Skeletal muscle satellite cell (primary cell): ENCODE measurements around the gene UGT1A10.
"Not testable (repeated sequence)": the region's sequence is repeated elsewhere in the genome, so short reads cannot be mapped to it uniquely, and the experiment has no call there.

Experiments used
- H3K27me3 ChIP-seq: 2 replicates; pipeline ENCODE4 v1.7.0; 2013; ENCODE audit warnings: low read length; ENCODE audit not compliant: control insufficient read depth, insufficient read depth
- H3K36me3 ChIP-seq: 2 replicates; pipeline ENCODE4 v1.7.0; 2013; ENCODE audit warnings: mild to moderate bottlenecking, control low read depth, low read length; ENCODE audit not compliant: insufficient read depth
- H3K4me1 ChIP-seq: 2 replicates; pipeline ENCODE4 v1.7.0; 2013; ENCODE audit warnings: low read length; ENCODE audit not compliant: control insufficient read depth, insufficient read depth
- H3K4me2 ChIP-seq: 2 replicates; pipeline ENCODE4 v1.7.0; 2013; ENCODE audit warnings: mild to moderate bottlenecking, low read length
- H3K4me3 ChIP-seq: 2 replicates; pipeline ENCODE4 v1.7.0; 2013; ENCODE audit warnings: low read length
- H3K9ac ChIP-seq: 2 replicates; pipeline ENCODE4 v1.7.0; 2013; ENCODE audit warnings: mild to moderate bottlenecking, low read depth, low read length, moderate library complexity
- H3K9me3 ChIP-seq: replicated peaks from 2 replicates; pipeline ENCODE4 v1.7.0; 2013; ENCODE audit warnings: mild to moderate bottlenecking, control low read depth, low read length

Gene UGT1A10

GRCh38 chr2:233713262-233713615 is 77.0 kb downstream of the UGT1A10 start:
- Histone ChIP-seq H3K36me3 (no peaks in the 10 kb centered on the region), H3K9me3 (no peaks in the 10 kb centered on the region), H3K4me2 (no peak overlapping the region)

GRCh38 chr2:233714121-233714520 is 77.9 kb downstream of the UGT1A10 start:
- Histone ChIP-seq H3K4me1 (no peaks in the 10 kb centered on the region), H3K27me3 (peaks cover 16% of the 10 kb centered on the region), H3K4me2 (no peak overlapping the region), H3K4me3 (no peak overlapping the region), H3K9me3 (no peaks in the 10 kb centered on the region), H3K9ac (no peak overlapping the region), H3K36me3 (no peaks in the 10 kb centered on the region)

More at GRCh38 chr2:233713262-233713615, 77.0 kb downstream of the UGT1A10 start:
- H3K9ac ChIP-seq: no peak overlapping the region
- H3K4me3 ChIP-seq: no peak overlapping the region
- peaks cover 14% of the 10 kb centered on the region for H3K27me3 ChIP-seq
- peaks cover 2% of the 10 kb centered on the region for H3K4me1 ChIP-seq

- no peaks in the 10 kb centered on the region for H3K9me3 ChIP-seq
- H3K9ac ChIP-seq: no peak within 1 kb of the TSS
- H3K4me1 ChIP-seq: no peaks in the 10 kb centered on the region
- H3K4me2 ChIP-seq: no peak within 1 kb of the TSS
- H3K4me3 ChIP-seq: no peak within 1 kb of the TSS
- H3K27me3 ChIP-seq: peaks cover 10% of the 10 kb centered on the region
- H3K36me3 ChIP-seq: no peaks in the 10 kb centered on the region
Measured at GRCh38 chr2:233718552-233718951, 82.3 kb downstream of the UGT1A10 start, which contains the start of gene UGT1A4. UGT1A4 (plus strand) TSS chr2:233718736; CDS start chr2:233718821, 85 bp downstream.

GRCh38 chr2:233728723-233729301 is 92.6 kb downstream of the UGT1A10 start, which contains the start of gene UGT1A3:
UGT1A3 (plus strand) TSS chr2:233729042; CDS start chr2:233729127, 85 bp downstream.
- no peaks in the 10 kb centered on the region for H3K36me3 ChIP-seq
- no peaks in the 10 kb centered on the region for H3K27me3 ChIP-seq
- no peak within 1 kb of the TSS for H3K4me3 ChIP-seq
- no peaks in the 10 kb centered on the region for H3K9me3 ChIP-seq
- H3K9ac ChIP-seq: no peak within 1 kb of the TSS
- no peak within 1 kb of the TSS for H3K4me2 ChIP-seq
- no peaks in the 10 kb centered on the region for H3K4me1 ChIP-seq

DNA sequence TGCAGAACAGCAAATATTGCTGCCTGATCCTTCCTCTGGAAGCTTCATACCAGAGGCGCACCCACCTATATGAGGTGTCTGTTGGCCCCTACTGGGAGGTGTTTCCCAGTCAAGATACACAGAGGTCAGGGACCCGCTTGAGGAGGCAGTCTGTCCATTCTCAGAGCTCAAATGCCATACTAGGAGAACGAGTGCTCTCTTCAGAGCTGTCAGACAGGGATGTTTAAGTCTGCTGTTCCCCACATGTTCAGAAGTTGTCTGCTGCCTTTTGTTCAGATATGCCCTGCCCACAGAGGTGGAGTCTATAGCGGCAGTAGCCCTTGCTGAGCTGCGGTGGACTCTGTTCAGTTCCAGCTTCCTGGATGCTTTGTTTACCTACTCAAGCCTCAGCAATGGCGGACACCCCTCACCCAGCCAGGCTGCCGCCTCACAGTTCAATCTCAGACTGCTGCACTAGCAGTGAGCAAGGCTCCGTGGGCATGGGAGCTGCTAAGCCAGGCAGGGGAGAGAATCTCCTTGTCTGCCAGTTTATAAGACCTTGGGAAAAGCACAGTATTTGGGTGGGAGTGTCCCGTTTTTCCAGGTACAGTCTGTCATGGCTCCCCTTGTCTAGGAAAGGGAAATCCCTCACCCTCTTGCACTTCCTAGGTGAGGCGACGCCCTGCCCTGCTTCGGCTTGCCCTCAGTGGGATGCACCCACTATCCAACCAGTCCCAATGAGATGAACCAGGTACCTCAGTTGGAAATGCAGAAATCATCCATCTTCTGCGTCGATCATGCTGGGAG is 100.8 kb downstream of the UGT1A10 start:
- not testable (repeated sequence) for H3K4me2 ChIP-seq, H3K4me1 ChIP-seq, H3K9ac ChIP-seq, H3K4me3 ChIP-seq, H3K36me3 ChIP-seq, H3K27me3 ChIP-seq, H3K9me3 ChIP-seq

GRCh38 chr2:233740870-233741269 is 104.6 kb downstream of the UGT1A10 start:
- Histone ChIP-seq H3K4me3 (no peak overlapping the region), H3K9me3 (no peaks in the 10 kb centered on the region), H3K9ac (no peak overlapping the region), H3K4me2 (no peak overlapping the region), H3K27me3 (peaks cover 2% of the 10 kb centered on the region), H3K4me1 (no peaks in the 10 kb centered on the region), H3K36me3 (no peaks in the 10 kb centered on the region)

- no peak overlapping the region for H3K4me2 ChIP-seq
- no peaks in the 10 kb centered on the region for H3K36me3 ChIP-seq
- no peaks in the 10 kb centered on the region for H3K9me3 ChIP-seq
- H3K4me1 ChIP-seq: no peaks in the 10 kb centered on the region
- H3K9ac ChIP-seq: no peak overlapping the region
- H3K4me3 ChIP-seq: no peak overlapping the region
- H3K27me3 ChIP-seq: peaks cover 5% of the 10 kb centered on the region
Measured at GRCh38 chr2:233743464-233744259, 107.4 kb downstream of the UGT1A10 start.

GRCh38 chr2:233745073-233745755 is 109.0 kb downstream of the UGT1A10 start:
- Histone ChIP-seq H3K4me2 (no peak overlapping the region), H3K27me3 (peaks cover 5% of the 10 kb centered on the region), H3K36me3 (no peaks in the 10 kb centered on the region), H3K9me3 (no peaks in the 10 kb centered on the region), H3K4me3 (no peak overlapping the region), H3K9ac (no peak overlapping the region), H3K4me1 (no peaks in the 10 kb centered on the region)

GRCh38 chr2:233745838-233746237 is 109.6 kb downstream of the UGT1A10 start:
- not testable (repeated sequence) for H3K36me3 ChIP-seq, H3K4me2 ChIP-seq, H3K9me3 ChIP-seq, H3K4me3 ChIP-seq, H3K4me1 ChIP-seq, H3K27me3 ChIP-seq, H3K9ac ChIP-seq

GRCh38 chr2:233746475-233747282 is 110.4 kb downstream of the UGT1A10 start:
- H3K27me3 ChIP-seq: peaks cover 5% of the 10 kb centered on the region
- H3K9ac ChIP-seq: no peak overlapping the region
- H3K9me3 ChIP-seq: no peaks in the 10 kb centered on the region
- no peak overlapping the region for H3K4me2 ChIP-seq
- no peak overlapping the region for H3K4me3 ChIP-seq
- H3K36me3 ChIP-seq: no peaks in the 10 kb centered on the region
- no peaks in the 10 kb centered on the region for H3K4me1 ChIP-seq

- Histone ChIP-seq H3K4me1 (no peaks in the 10 kb centered on the region), H3K9me3 (no peaks in the 10 kb centered on the region)
Measured at GRCh38 chr2:233747283-233747544, 111.0 kb downstream of the UGT1A10 start.

More at GRCh38 chr2:233747283-233747544, 111.0 kb downstream of the UGT1A10 start:
- Histone ChIP-seq H3K4me2 (no peak overlapping the region), H3K4me3 (no peak overlapping the region), H3K36me3 (no peaks in the 10 kb centered on the region), H3K9ac (no peak overlapping the region), H3K27me3 (peaks cover 5% of the 10 kb centered on the region)
